Glutamatergic neuron (in vitro differentiated cells): ENCODE results near the gene PKP3. TPM values are rescaled to one million over a fixed set of nuclear protein-coding genes. Genes with fewer than 3 reads are reported as not detected.

Source experiments
- DNase-seq: peaks from one replicate; pipeline ENCODE4 v3.0.0; 2022
- H3K27ac Mint-ChIP-seq: one replicate; pipeline ENCODE4 v1.8.0; 2020; ENCODE audit warnings: mild to moderate bottlenecking, mixed read lengths, inconsistent platforms; ENCODE audit not compliant: unreplicated experiment
- H3K27me3 Mint-ChIP-seq: one replicate; pipeline ENCODE4 v1.8.0; 2020; ENCODE audit warnings: mild to moderate bottlenecking, moderate library complexity, mixed read lengths, inconsistent platforms; ENCODE audit not compliant: unreplicated experiment
- H3K36me3 Mint-ChIP-seq: one replicate; pipeline ENCODE4 v1.8.0; 2020; ENCODE audit warnings: mild to moderate bottlenecking, mixed read lengths, inconsistent platforms; ENCODE audit not compliant: unreplicated experiment
- H3K4me1 Mint-ChIP-seq: one replicate; pipeline ENCODE4 v1.8.0; 2020; ENCODE audit warnings: mild to moderate bottlenecking, low read depth, mixed read lengths, inconsistent platforms; ENCODE audit not compliant: unreplicated experiment
- H3K4me3 Mint-ChIP-seq: one replicate; pipeline ENCODE4 v1.8.0; 2020; ENCODE audit warnings: mild to moderate bottlenecking, mixed read lengths, inconsistent platforms; ENCODE audit not compliant: unreplicated experiment
- H3K9me3 Mint-ChIP-seq: one replicate; pipeline ENCODE4 v1.8.0; 2020; ENCODE audit warnings: mild to moderate bottlenecking, moderate library complexity, mixed read lengths, inconsistent platforms; ENCODE audit not compliant: unreplicated experiment
- CTCF ChIP-seq: fragments of 200-600 bp; sonication (generic); IDR thresholded peaks from one replicate; pipeline ENCODE4 v1.5.0; 2021; ENCODE audit not compliant: partially characterized antibody, unreplicated experiment
- total RNA-seq: library from RNA; stranded (reverse); fragmentation: NEBNext Ultra II Directional; extraction: Animal tissue kit (Norgen Biotek cat#: 25700); gene quantifications from one replicate; pipeline ENCODE4 v1.2.1, GENCODE V29; 2021; ENCODE audit not compliant: unreplicated experiment

PKP3 gene
- total RNA-seq, 1 donor from 2014 or later = not detected

DNA sequence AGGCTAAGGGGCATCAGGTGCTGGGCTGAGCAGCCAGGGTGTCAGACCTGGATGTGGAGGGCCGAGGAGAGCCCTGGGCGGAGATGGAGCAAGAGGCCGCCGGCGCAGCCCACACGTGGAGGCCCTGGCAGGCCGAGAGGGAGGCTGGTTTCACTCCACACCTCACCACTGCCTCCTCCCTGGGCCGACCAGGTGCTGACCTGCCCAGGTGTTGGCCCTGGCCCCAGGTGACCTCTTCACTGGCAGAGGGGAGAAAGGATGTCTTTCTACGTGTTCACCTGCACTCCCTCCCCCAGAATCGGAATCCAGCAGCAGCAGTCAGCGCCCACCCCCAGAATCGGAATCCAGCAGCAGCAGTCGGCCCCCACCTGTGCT, 47.0 kb downstream of the PKP3 start:
- Mint-ChIP-seq H3K36me3 (no peaks in the 10 kb centered on the region), H3K9me3 (peaks cover 4% of the 10 kb centered on the region), H3K4me1 (peaks cover 12% of the 10 kb centered on the region), H3K27me3 (peaks cover 4% of the 10 kb centered on the region), H3K27ac (no peak overlapping the region), H3K4me3 (no peak overlapping the region)
- no peak for TF ChIP-seq CTCF
- no peak for DNase-seq

DNA sequence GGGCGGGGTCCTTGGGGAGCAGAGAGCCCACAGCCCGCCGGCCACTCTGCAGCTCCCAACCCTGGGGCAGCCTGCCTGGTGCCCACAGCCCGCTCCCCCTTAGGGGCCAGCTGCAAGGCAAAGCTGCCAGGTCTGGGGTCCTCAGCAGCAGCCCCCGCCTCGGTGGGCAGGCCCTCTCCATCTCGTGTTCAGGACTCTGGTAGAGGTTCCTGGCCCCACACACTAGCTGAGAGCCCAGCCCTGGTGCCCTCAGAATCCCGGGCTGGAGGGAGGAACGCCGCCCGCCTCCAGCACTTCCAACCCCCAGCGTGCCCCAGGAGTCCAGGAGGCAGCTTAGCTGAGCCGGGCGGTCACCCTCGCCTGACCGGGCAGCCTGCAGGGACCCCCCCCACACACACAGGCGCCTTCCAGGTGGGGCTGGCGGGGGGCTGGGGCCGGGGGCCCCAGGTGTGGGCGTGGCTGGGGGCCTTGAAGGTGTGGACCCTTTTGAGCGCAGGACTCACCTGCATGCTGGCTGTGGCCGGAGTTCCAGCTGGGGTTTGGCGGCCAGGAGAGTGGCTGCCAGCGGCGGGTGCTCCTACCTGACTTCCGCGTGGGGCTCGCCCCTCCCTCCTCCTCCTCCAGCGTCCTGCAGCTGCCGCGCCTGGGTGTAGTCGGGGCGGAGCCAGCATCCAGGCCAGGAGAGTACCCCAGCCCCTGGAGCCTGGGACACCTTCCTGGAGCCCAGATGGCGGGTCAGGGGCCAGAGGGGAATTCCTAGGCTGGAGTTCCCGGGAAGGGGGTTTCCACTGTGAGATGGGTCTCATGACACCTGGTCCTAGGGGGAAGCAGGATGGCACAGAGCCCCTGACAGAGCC, 47.6 kb downstream of the PKP3 start, which contains the start of gene ANO9:
TSS of gene ANO9 (minus strand) at position 594 of the 857 bp plus-strand sequence. CDS start at position 509, 85 bp downstream.
- no peak within 1 kb of the TSS for H3K4me3 Mint-ChIP-seq
- H3K4me1 Mint-ChIP-seq = peaks cover 12% of the 10 kb centered on the region
- no peaks in the 10 kb centered on the region for H3K36me3 Mint-ChIP-seq
- DNase-seq = no peak
- peaks cover 4% of the 10 kb centered on the region for H3K27me3 Mint-ChIP-seq
- no peak for TF ChIP-seq CTCF
- no peak within 1 kb of the TSS for H3K27ac Mint-ChIP-seq
- H3K9me3 Mint-ChIP-seq = peaks cover 1% of the 10 kb centered on the region

- Mint-ChIP-seq H3K27ac (peak overlapping the region; percentile 43), H3K9me3 (peaks cover 1% of the 10 kb centered on the region), H3K27me3 (peaks cover 4% of the 10 kb centered on the region), H3K4me1 (peaks cover 12% of the 10 kb centered on the region), H3K36me3 (no peaks in the 10 kb centered on the region), H3K4me3 (no peak overlapping the region)
- no peak for TF ChIP-seq CTCF
- no peak for DNase-seq
Measured at GRCh38 chr11:442611-443081, 48.6 kb downstream of the PKP3 start.

DNA sequence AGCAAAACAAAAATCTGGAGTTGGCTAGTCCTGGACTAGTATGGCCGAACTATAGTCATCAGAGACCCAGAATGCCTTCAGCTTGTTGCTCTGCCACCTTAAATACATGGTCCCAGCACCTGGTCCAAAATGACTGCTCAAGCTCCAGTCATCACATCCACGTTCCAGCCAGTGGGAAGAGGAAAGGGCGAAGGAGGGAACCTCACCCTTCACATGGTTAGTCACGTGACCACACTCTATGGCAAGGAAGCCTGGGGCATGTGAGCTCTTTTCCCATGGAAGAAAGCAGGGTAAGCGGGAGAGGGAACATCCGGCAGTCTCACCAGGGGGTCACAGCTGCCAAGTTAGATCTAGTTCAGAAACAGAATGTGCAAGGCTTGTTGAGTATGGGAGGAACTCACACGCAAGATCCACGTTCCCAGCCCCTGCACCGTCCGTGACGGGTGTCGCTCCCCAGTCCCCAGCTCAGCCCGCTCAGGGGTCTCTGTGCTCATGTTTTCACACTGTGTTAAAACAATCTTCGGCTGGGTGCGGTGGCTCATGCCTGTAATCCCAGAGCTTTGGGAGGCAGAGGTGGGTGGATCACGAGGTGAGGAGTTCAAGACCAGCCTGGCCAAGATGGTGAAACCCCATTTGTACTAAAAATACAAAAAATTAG, 49.7 kb downstream of the PKP3 start:
- H3K9me3 Mint-ChIP-seq = peaks cover 3% of the 10 kb centered on the region
- peak overlapping the region; percentile 8 for H3K27ac Mint-ChIP-seq
- H3K27me3 Mint-ChIP-seq = peaks cover 4% of the 10 kb centered on the region
- no peak for TF ChIP-seq CTCF
- no peak overlapping the region for H3K4me3 Mint-ChIP-seq
- H3K36me3 Mint-ChIP-seq = no peaks in the 10 kb centered on the region
- H3K4me1 Mint-ChIP-seq = peaks cover 6% of the 10 kb centered on the region
- no peak for DNase-seq
